Panc1 (cell line): ENCODE data around the gene GABRR1. TPM values are rescaled to one million over a fixed set of nuclear protein-coding genes. Genes with fewer than 3 reads are reported as not detected.

ENCODE experiments used
- ATAC-seq: fragments of 200-7000 bp; cut with Tn5 transposase; 2 replicates; pipeline ENCODE4 v1.9.1; 2020; ENCODE audit warnings: mild to moderate bottlenecking, moderate library complexity
- BruUV-seq: library from RNA; stranded (reverse); fragments of 400-500 nt; replicated peaks from 2 replicates; lab custom pipeline; 2021; lab: Mats Ljungman, UMichigan
- CTCF ChIA-PET: fragments of 300-600 bp; sonication (Branson Sonifier 250); formaldehyde crosslinking; loops from one replicate; lab custom pipeline; 2022; ENCODE audit warnings: antibody characterized with exemption; lab: Charles Lee
- POLR2A ChIA-PET: fragments of 300-600 bp; sonication (Branson Sonifier 250); formaldehyde crosslinking; loops from one replicate; lab custom pipeline; 2022; ENCODE audit warnings: antibody characterized with exemption; lab: Charles Lee
- DNase-seq: peaks from one replicate; pipeline ENCODE4 v3.0.0-alpha.2; 2010; ENCODE audit warnings: low read depth, low spot score
- H3K27ac ChIP-seq: 2 replicates; pipeline ENCODE4 v1.5.1; 2011; ENCODE audit warnings: mild to moderate bottlenecking, low read length, inconsistent platforms
- H3K27me3 ChIP-seq: fragments of 200-500 bp; sonication (Bioruptor generic); 2 replicates; pipeline ENCODE4 v1.6.0; 2014; ENCODE audit warnings: low read length, inconsistent platforms; ENCODE audit not compliant: control insufficient read depth, insufficient read depth
- H3K36me3 ChIP-seq: fragments of 200-500 bp; sonication (Bioruptor generic); 2 replicates; pipeline ENCODE4 v1.5.1; 2014; ENCODE audit warnings: inconsistent platforms, mild to moderate bottlenecking, low read length, moderate library complexity; ENCODE audit not compliant: control insufficient read depth, insufficient read depth
- H3K4me1 ChIP-seq: 2 replicates; pipeline ENCODE4 v1.5.1; 2011; ENCODE audit warnings: inconsistent platforms, mild to moderate bottlenecking, low read length, moderate library complexity; ENCODE audit not compliant: control insufficient read depth, insufficient read depth
- H3K4me3 ChIP-seq, 2 experiments: 2 replicates each; pipeline ENCODE4 v1.5.1; 2011 to 2012; ENCODE audit warnings: low read depth in 2 of 2, low read length in 2 of 2, mild to moderate bottlenecking in 2 of 2, inconsistent platforms in 1 of 2, moderate library complexity in 1 of 2
- H3K9me3 ChIP-seq: fragments of 200-500 bp; sonication (Bioruptor generic); 2 replicates; pipeline ENCODE4 v1.5.1; 2014; ENCODE audit warnings: low read depth, mild to moderate bottlenecking, inconsistent platforms, low read length, moderate library complexity; ENCODE audit not compliant: control insufficient read depth, insufficient read depth
- POLR2AphosphoS5 ChIP-seq: IDR thresholded peaks from 2 replicates; pipeline ENCODE4 v1.6.1; 2012; ENCODE audit warnings: mild to moderate bottlenecking, low read depth, low read length, moderate library complexity
- SIN3A ChIP-seq: IDR thresholded peaks from 2 replicates; pipeline ENCODE4 v1.6.1; 2012; ENCODE audit warnings: low read depth, mild to moderate bottlenecking, low read length, moderate library complexity, borderline replicate concordance; ENCODE audit not compliant: insufficient read depth
- TCF7L2 ChIP-seq: IDR thresholded peaks from 2 replicates; pipeline ENCODE4 v1.6.1; 2011; ENCODE audit warnings: mild to moderate bottlenecking, low read depth, low read length, inconsistent platforms
- in situ Hi-C: cut with HindIII; loops from 2 replicates; pipeline ENCODE4 v1.10.0; 2016; ENCODE audit warnings: low sequenced_read_pairs, low pct_unique_long_range_greater_than_20kb
- intact Hi-C: fragments of 100-400 bp; cut with micrococcal nuclease; formaldehyde crosslinking; loops from one replicate; pipeline ENCODE4 v1.10.0; 2022; ENCODE audit not compliant: unreplicated experiment
- total RNA-seq: library from RNA; stranded (reverse); gene quantifications from one replicate; pipeline ENCODE4 v1.2.1, GENCODE V29; 2021; ENCODE audit not compliant: unreplicated experiment
- TF ChIP-seq, protein P1 (sequence below), 2 experiments: IDR thresholded peaks; 2 replicates each; pipeline ENCODE4 v1.6.1; 2011 to 2012; ENCODE audit warnings: low read depth in 2 of 2, control low read depth in 1 of 2, low read length in 1 of 2, mild to moderate bottlenecking in 1 of 2, moderate library complexity in 1 of 2; ENCODE audit not compliant: insufficient read depth in 1 of 2
- TF ChIP-seq, protein P2 (sequence below): fragments of 450-650 bp; IDR thresholded peaks from 2 replicates; pipeline ENCODE4 v1.5.1; 2017; ENCODE audit warnings: mild to moderate bottlenecking

GABRR1 gene
- total RNA-seq, 1 experiment from 2014 or later = not detected

DNA sequence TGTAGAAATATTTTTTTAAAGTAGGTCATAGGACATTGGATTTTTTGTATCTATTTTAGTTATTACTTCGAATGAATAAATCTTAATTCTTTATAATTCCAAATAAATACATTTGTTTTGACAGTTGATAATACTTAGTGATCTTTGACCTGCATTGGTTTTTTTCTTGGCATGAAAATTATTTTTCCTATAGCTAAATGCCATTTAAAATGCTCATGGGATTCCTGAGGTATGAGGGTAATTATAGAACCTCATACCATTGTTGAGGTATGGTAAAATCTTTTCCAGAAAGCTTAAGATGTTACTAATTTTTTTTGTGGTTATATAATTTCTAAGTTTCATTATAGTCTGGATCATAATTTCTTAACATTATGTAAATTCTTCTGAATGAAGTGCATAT, 63.0 kb downstream of the GABRR1 start:
- H3K27me3 ChIP-seq = no peaks in the 10 kb centered on the region
- H3K36me3 ChIP-seq = peaks cover 3% of the 10 kb centered on the region
- TF ChIP-seq, protein P1, sequence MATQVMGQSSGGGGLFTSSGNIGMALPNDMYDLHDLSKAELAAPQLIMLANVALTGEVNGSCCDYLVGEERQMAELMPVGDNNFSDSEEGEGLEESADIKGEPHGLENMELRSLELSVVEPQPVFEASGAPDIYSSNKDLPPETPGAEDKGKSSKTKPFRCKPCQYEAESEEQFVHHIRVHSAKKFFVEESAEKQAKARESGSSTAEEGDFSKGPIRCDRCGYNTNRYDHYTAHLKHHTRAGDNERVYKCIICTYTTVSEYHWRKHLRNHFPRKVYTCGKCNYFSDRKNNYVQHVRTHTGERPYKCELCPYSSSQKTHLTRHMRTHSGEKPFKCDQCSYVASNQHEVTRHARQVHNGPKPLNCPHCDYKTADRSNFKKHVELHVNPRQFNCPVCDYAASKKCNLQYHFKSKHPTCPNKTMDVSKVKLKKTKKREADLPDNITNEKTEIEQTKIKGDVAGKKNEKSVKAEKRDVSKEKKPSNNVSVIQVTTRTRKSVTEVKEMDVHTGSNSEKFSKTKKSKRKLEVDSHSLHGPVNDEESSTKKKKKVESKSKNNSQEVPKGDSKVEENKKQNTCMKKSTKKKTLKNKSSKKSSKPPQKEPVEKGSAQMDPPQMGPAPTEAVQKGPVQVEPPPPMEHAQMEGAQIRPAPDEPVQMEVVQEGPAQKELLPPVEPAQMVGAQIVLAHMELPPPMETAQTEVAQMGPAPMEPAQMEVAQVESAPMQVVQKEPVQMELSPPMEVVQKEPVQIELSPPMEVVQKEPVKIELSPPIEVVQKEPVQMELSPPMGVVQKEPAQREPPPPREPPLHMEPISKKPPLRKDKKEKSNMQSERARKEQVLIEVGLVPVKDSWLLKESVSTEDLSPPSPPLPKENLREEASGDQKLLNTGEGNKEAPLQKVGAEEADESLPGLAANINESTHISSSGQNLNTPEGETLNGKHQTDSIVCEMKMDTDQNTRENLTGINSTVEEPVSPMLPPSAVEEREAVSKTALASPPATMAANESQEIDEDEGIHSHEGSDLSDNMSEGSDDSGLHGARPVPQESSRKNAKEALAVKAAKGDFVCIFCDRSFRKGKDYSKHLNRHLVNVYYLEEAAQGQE (IDR thresholded peaks at IDR 0.05; ENCODE audit: insufficient read depth in 1 of 2, low read depth in 2 of 2, low read length in 1 of 2) = no peak
- TF ChIP-seq, protein P2, sequence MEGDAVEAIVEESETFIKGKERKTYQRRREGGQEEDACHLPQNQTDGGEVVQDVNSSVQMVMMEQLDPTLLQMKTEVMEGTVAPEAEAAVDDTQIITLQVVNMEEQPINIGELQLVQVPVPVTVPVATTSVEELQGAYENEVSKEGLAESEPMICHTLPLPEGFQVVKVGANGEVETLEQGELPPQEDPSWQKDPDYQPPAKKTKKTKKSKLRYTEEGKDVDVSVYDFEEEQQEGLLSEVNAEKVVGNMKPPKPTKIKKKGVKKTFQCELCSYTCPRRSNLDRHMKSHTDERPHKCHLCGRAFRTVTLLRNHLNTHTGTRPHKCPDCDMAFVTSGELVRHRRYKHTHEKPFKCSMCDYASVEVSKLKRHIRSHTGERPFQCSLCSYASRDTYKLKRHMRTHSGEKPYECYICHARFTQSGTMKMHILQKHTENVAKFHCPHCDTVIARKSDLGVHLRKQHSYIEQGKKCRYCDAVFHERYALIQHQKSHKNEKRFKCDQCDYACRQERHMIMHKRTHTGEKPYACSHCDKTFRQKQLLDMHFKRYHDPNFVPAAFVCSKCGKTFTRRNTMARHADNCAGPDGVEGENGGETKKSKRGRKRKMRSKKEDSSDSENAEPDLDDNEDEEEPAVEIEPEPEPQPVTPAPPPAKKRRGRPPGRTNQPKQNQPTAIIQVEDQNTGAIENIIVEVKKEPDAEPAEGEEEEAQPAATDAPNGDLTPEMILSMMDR = no peak
- TF ChIP-seq POLR2AphosphoS5 = no peak
- TF ChIP-seq TCF7L2 = no peak
- no peak for TF ChIP-seq SIN3A
- H3K4me1 ChIP-seq = no peaks in the 10 kb centered on the region
- CTCF ChIA-PET = interaction anchor here (0.6 kb wide), 1 partner anchor 94 kb away, joined by 4 read pairs; no protein-coding TSS in a partner anchor
- DNase-seq (no peak), ATAC-seq (no peak)
- intact Hi-C loops = no loop called here
- POLR2A ChIA-PET = no interaction called here
- BruUV-seq = no TSS peak
- no peak overlapping the region for H3K27ac ChIP-seq
- in situ Hi-C loops = no loop called here
- H3K4me3 ChIP-seq = no peak overlapping the region
- H3K9me3 ChIP-seq = no peaks in the 10 kb centered on the region

DNA sequence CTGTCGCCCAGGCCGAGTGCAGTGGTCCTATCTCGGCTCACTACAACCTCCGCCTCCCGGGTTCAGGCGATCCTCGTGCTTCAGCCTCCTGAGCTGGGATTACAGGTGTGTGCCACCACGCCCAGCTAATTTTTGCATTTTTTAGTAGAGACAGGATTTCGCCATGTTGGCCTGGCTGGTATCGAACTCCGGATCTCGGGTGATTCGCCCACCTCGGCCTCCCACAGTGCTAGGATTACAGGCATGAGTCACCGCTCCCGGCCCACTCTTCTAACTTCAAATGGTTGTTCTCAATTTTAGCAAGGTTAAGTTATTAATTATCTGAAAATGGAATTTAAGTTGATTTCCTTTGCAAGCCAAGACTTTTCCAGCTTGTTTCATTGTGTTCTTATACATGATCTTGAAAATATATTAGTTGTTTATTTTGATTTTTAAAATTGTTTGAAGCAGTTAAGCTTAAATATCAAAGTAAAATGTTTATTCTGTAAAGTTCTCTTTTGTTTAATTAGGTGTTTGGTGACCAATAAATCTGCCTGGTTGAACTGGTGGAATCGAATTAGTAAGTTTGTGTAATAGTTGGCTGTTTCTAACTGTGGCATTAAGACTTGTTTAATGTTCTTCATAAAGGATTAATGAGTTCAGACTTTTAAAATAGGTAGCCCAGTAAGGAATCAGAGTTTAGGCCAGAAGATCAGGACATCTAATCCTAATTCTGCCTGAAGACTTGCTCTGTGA, 69.0 kb downstream of the GABRR1 start:
- no peaks in the 10 kb centered on the region for H3K27me3 ChIP-seq
- ChIA-PET CTCF (no interaction called here), POLR2A (no interaction called here)
- in situ Hi-C loops (no loop called here), intact Hi-C loops (no loop called here)
- no peak overlapping the region for H3K27ac ChIP-seq
- no peak for DNase-seq
- TF ChIP-seq, protein P2 = no peak
- TF ChIP-seq, protein P1 (IDR thresholded peaks at IDR 0.05; ENCODE audit: insufficient read depth in 1 of 2, low read depth in 2 of 2, low read length in 1 of 2) = no peak
- no peak for TF ChIP-seq SIN3A
- TF ChIP-seq TCF7L2 = no peak
- TF ChIP-seq POLR2AphosphoS5 = no peak
- no peak overlapping the region for H3K4me3 ChIP-seq
- no peak for ATAC-seq
- peaks cover 7% of the 10 kb centered on the region; the same call in 1 of the 2 replicates for H3K36me3 ChIP-seq
- BruUV-seq = no TSS peak
- peaks cover 12% of the 10 kb centered on the region for H3K4me1 ChIP-seq
- H3K9me3 ChIP-seq = no peaks in the 10 kb centered on the region
